DMS114 treated with DMSO at 0.1 percent for 48 hours (cell line): ENCODE results near the gene AKT1.

ENCODE experiments used
- DNase-seq: peaks from one replicate; lab custom pipeline; 2025; ENCODE audit not compliant: unreplicated experiment; lab: John Stamatoyannopoulos, UW

Gene AKT1

DNA sequence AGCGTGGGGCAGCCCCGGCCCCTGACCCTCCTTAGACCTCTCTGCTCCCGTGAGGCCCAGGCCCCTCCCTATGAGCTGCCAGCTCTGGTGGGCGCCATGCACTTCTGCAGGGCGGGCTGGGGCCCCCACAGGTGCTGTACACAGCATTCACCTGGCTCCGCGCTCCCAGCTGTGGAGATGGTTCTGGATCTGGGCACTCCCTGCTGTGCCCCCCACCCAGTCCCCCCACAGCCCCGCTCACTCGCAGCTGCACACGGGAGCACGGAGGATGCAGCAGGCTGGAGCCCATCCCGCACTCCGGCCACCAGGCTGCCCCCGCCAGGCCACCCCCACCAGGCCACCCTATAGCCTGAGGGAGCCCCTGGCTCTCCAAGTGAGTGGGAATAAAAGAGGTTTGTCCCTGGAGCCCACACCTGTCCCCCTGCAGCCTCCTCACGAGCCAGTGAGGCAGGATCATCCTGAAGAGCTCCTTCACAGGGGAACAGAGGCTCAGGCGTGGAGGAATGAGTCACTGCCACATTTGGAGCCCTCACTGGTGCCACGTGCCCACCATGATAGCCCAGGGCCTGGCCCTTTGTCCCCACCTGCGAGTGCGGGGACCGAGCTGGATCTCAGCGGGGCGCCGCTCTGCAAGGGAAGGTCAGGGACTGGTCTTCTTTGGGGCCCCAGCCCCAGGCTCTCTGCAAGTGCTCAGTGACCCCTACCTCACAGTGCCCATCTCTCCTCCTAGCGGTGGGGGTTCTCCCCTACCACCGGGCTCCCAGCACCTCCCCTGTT, 69.6 kb downstream of the AKT1 start:
- DNase-seq = no peak

DNA sequence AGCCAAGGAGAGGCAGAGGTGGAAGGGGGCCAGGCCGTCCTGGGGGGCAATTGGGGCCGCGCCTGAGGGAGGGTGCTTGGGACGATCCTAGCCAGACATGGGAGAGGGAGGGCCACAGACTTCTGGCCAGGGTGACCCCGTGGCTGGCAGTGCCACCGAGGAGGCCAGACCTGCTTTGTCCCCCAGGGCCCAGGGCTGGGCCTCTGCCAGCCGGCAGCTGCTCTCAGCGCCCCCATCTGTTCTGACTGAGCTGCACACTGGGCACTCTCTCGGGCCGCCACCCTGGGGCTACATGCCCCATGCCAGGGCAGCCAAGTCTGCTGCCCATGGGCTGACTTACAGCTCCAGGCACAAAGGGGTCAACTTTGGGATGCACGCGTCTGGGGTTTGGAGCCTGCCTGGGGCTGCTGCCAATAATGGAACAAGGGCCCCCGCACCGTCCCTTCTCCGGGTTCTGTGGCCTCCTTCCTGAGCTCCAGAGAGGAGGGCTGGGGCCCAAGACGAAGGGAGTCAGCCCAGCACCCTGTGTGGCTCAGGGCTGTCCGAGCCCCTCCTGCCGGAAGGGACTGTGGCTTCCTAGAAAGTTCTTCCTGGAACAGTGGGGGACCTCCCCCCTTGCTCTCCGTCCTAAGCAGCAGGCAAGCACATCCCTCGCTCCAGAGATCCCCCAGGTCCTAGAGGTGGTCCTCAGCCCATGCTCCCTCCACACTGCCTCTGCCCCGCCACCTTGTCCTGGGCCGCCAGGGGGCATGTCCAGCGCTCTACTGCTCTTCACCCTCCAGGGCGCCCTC, 70.4 kb downstream of the AKT1 start:
- DNase-seq = no peak

DNA sequence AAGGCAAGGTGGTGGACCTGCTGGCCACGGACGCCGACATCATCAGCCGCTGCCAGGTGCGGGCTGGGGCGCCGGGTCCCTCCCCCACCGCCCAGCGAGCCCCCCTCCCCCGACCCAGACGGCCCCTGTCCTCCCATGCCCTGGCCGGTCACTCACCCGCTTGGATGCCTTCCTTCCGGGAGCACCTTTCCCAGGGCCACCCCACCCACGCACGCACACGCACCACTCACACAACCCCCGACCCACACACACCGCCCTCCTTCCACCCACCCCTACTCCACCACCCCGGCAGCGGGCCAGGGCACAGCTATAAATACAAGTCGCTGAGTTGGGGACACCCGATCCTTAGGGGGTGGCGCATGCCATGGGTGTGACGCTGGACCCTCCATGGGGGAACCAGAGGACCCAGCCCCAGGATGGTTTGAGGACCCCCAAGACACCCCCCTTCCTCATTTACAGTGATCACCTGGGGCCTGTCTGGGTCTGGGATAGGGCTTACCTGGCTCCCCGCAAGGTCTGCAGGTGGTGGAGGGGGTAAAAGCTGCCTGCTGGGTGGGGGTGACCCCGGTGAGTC, 71.1 kb downstream of the AKT1 start:
- no peak for DNase-seq

DNA sequence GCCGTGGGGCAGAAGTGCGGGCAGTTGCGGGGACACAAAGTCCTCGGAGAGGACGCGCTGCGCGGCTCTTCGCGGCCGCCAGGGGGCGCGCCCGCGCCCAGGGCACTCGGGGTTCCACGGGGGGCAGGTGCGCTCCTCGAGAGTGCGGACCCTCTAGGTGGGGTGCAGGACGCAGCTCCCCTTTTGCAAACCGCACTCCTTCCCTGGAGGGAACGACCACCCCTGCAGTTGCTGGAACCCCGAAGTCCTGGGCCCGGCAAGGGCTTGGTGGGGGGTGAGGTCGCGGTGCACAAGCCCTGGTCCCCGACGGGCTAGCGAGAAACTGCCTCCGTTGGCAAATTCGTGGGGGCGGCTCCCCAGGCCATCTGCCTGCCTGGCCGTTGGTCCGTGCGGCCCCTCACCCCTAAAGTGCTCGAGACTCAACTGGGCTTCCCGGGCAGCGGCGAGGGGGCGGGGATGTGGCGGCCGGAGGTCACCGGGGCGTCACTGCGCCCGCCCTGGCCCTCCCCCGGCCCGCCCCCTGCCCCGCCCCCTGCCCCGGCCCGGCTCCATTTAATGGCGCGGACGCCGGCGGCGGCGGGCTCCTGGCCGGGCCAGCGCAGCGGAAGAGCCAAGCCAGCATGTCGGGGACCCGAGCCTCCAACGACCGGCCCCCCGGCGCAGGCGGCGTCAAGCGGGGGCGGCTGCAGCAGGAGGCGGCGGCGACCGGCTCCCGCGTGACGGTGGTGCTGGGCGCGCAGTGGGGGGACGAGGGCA, 71.7 kb downstream of the AKT1 start, which contains the start of gene ADSS1:
Gene ADSS1 (plus strand): TSS at position 579 of the 756 bp plus-strand sequence. CDS start 42 bp downstream, at position 621.
- DNase-seq = peak; percentile 3

DNA sequence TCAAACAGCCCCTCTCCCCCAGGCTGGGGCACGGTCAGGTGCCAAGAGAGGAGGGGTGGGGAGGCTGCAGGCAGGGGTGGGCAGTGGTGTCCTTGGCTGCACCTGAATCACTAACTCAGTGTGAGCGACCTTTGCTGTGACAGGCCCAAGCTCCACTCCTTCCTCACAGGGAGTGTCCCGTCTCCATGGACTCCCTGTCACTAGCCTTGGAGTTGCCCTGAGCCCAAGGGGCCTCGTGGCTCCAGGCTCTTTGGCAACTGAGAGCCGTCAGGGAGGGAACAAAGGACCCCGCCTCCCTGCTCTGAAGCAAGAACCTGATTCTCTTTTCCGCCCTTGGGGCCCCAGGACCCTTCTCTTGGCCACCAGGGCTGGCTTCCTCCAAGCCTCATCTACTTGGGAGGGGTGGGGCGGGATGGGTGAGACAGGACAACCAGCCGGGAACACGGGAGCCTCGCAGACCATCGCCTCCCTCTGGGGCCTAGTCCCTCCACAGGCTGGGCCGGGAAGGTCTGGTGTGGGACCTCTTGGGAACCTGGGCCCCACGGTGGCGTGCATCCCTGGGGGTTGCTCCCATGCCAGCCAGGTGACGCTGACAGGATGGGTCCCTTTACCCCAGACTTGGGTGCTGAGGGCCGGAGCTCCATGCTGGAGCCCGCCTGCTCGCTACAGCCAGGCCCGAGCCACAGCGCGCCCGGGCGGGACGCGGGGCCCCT, 72.5 kb downstream of the AKT1 start:
- DNase-seq = no peak

DNA sequence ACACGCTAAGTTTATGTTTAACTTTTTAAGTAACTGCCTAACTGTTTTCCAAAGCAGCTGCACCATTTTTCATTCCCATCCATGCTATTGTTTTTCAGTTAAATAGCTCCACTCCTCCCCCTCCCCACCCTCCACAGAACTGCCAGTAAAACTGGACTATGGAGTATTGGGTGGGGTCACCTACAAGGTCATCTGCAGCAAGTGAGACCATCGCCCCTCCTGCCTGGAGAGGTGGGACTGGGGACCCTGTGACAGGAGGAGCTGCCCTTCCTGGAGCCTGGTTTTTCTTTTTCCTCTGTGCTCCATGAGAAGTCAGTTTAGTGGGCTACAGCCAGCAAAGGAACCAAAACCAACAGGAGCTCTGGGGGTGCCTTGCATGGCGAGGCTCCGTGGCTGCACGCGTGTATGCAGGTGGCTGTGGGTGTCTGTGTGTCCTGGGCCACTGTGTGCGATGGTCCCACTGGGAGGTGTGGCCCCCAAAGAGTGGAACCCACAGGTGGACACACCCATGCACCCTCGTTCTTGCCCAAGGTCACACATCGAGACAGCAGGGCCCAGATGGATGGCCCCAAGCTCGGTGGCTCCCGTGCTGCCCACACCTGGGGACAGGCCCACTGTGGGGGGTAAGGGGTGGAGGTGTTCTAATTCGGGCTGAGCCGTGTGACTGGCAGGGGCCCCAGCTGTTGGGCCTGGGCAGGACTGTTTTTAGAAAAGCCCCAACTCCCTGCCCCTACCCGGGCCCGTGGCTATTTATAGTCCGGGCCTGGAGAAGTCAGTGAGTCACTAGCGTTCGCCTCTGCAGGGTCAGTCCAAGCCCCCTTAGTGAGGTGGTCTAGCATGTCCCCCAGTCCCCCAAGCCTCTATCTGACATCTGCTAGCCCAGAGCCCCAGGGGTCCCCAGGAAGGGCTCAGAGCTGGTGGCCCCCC, 73.8 kb downstream of the AKT1 start:
- no peak for DNase-seq
